HG02885 (cell line): Measurements from ENCODE around the gene SRI.
"Not testable (repeated sequence)": the region's sequence is repeated elsewhere in the genome, so short reads cannot be mapped to it uniquely, and the experiment has no call there.

ENCODE experiments used
- ATAC-seq: cut with Tn5 transposase; IDR thresholded peaks from one replicate; pipeline ENCODE4 v1.9.1; 2021; ENCODE audit warnings: mild to moderate bottlenecking; ENCODE audit not compliant: unreplicated experiment, poor library complexity

SRI gene

GRCh38 chr7:88191911-88192310 lies 27.9 kb downstream of the SRI start:
- ATAC-seq = no peak

GRCh38 chr7:88185650-88186049 lies 34.2 kb downstream of the SRI start:
- no peak for ATAC-seq

GRCh38 chr7:88184848-88185304 lies 35.0 kb downstream of the SRI start:
- ATAC-seq = peak; percentile 99

- ATAC-seq = no peak
Measured at GRCh38 chr7:88183051-88183450, 36.8 kb downstream of the SRI start.

GRCh38 chr7:88176190-88176589 lies 43.6 kb downstream of the SRI start:
- no peak for ATAC-seq

- ATAC-seq = no peak
Measured at GRCh38 chr7:88172842-88173241, 47.0 kb downstream of the SRI start.

- peak; percentile 64 for ATAC-seq
Measured at GRCh38 chr7:88169717-88170320, 50.0 kb downstream of the SRI start.

GRCh38 chr7:88167721-88168120 lies 52.1 kb downstream of the SRI start:
- ATAC-seq = no peak

- no peak for ATAC-seq
Measured at GRCh38 chr7:88167223-88167622, 52.6 kb downstream of the SRI start.

- no peak for ATAC-seq
Measured at GRCh38 chr7:88165697-88166096, 54.1 kb downstream of the SRI start.

- ATAC-seq = not testable (repeated sequence)
Measured at GRCh38 chr7:88159741-88160140, 60.1 kb downstream of the SRI start.

- no peak for ATAC-seq
Measured at GRCh38 chr7:88156356-88156755, 63.5 kb downstream of the SRI start.

- no peak for ATAC-seq
Measured at GRCh38 chr7:88155756-88156155, 64.1 kb downstream of the SRI start.
